GM18867 (cell line): ENCODE data around the gene MYRIP.
"Not testable (repeated sequence)": the region's sequence is repeated elsewhere in the genome, so short reads cannot be mapped to it uniquely, and the experiment has no call there.

Source experiments
- ATAC-seq: cut with Tn5 transposase; IDR thresholded peaks from one replicate; pipeline ENCODE4 v1.9.1; 2021; ENCODE audit warnings: mild to moderate bottlenecking, moderate library complexity; ENCODE audit not compliant: unreplicated experiment

Gene MYRIP

DNA sequence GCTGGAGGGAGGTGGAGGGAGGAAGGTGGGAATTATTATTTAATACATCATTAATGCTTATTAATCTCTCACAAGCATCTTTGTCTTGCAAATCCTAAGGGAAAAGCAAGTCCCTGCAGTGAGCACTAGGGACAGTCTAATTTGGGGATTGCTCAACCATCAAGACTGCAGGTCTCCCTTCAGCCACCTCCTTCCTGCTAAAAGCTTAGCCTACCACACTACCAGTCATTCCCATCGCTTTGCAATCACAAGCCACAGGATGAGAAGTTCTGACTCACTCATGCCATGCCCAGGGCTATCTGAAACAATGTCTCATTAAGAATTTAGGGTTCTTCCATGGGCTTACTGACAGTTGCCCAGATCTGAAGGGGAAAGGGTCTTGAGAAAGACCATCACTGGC is 449.1 kb downstream of the MYRIP start:
- no peak for ATAC-seq

GRCh38 chr3:40262331-40262730 is 452.9 kb downstream of the MYRIP start:
- no peak for ATAC-seq

DNA sequence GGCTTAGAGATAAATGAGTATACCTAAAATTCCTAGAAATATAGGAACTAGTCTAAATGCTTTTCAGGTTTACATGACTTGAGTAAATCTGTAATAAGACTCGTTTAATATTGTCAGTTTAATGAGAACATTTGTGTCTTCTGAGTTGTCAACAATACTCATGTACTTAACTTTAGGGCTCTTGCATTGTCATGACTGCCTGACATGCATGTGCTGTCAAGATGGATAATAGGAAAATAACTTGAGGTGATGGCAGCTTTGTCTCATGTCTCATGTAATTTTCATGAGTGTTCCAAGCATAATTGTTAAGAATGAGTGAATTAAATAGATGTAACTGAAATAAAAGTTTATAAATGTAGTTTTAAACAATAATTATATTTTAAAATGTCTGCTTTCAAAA is 455.0 kb downstream of the MYRIP start:
- no peak for ATAC-seq

GRCh38 chr3:40265181-40265580 is 455.8 kb downstream of the MYRIP start:
- no peak for ATAC-seq

- ATAC-seq = no peak
Measured at GRCh38 chr3:40267937-40268724, 458.7 kb downstream of the MYRIP start.

GRCh38 chr3:40268802-40269524 is 459.6 kb downstream of the MYRIP start:
- ATAC-seq = no peak

GRCh38 chr3:40278791-40279190 is 469.4 kb downstream of the MYRIP start:
- no peak for ATAC-seq

DNA sequence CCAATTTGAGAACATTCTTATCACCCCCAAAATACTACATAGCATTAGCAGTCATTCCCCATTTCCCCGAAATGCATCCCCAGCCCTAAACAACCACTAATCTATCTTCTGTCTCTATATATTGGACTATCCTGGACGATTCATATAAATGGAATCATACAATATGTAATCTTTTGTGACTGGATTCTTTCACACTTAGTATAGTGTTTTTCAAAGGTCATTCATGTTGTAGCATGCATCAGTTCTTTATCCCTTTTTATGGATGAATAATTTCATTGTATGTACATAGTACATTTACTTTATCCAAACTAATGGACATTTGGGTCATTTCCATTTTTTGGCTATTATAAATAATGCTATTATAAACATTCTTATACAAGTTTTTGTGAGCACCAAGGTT is 472.6 kb downstream of the MYRIP start:
- no peak for ATAC-seq

- not testable (repeated sequence) for ATAC-seq
Measured at GRCh38 chr3:40283057-40283456, 473.6 kb downstream of the MYRIP start.

GRCh38 chr3:40287248-40287647 is 477.8 kb downstream of the MYRIP start:
- ATAC-seq = no peak

- ATAC-seq = no peak
Measured at GRCh38 chr3:40290396-40290795, 481.0 kb downstream of the MYRIP start.

GRCh38 chr3:40291471-40291870 is 482.1 kb downstream of the MYRIP start:
- ATAC-seq = no peak

GRCh38 chr3:40292637-40293349 is 483.4 kb downstream of the MYRIP start:
- ATAC-seq = no peak

GRCh38 chr3:40294434-40294833 is 485.0 kb downstream of the MYRIP start:
- ATAC-seq = no peak

GRCh38 chr3:40298075-40298474 is 488.7 kb downstream of the MYRIP start:
- no peak for ATAC-seq

GRCh38 chr3:40299130-40299720 is 489.8 kb downstream of the MYRIP start:
- ATAC-seq = no peak

DNA sequence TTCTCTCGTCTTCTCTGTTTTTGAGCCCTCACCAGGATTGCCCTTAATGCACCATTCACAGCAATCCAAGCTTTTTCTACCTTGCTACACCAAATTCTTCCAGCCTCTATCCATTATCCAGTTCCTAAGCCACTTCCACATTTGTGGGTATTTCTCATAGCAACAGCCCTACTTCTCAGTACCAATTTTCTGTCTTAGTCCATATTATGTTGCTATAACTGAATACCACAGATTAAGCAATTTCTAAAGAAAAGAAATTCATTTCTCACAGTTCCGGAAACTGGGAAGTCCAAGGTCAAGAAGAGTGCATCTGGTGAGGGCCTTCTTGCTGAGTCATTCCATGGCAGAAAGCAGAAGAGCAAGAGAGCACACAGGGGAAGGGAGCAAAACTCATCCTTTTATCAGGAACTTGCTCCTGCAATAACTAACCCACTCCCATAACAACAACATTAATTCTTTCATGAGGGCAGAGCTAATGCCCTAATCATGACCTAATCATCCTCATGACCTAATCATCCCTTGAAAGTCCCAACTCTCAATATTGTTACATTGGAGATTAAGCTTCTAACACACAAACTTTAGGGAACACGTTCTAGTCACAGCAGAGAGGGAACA is 490.4 kb downstream of the MYRIP start:
- ATAC-seq = no peak

- ATAC-seq = no peak
Measured at GRCh38 chr3:40302784-40303183, 493.4 kb downstream of the MYRIP start.

DNA sequence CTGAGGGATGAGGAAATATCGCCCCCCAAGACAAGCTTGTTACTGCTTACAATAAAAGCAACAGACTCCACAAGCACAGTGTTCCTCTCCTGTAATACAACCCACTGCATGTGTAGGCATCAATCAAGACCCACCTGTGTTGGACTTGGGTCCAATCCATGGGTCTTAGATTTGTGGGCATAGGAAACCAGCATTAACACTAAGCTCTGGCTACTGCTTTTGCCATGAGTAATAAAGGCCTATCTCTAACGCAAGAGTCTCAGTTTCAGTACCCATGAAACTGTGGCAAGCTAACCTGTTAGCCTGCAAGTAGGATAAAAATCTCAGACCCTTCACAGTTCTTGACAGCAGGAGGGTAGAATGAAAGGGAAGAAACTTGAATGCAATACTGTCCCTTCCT is 494.9 kb downstream of the MYRIP start:
- no peak for ATAC-seq

DNA sequence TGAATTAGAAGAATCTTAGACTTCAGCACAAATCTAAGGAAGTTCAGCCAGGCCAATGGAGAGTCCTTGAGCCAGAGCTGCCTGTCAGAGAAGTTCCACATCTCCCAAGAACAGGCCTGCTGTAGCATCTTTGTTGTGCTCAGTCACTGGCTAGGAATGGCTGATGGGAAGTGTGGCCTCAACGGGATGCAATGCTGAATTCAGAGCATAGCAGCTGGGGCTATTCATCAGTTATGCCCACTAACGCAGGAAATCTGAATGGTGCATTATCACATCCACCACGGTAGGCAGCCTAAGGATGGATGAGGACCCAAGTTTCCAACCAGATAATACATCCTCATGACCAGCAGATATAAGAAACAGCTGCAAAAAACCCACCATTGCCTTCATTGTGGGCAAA is 496.9 kb downstream of the MYRIP start:
- ATAC-seq = no peak

DNA sequence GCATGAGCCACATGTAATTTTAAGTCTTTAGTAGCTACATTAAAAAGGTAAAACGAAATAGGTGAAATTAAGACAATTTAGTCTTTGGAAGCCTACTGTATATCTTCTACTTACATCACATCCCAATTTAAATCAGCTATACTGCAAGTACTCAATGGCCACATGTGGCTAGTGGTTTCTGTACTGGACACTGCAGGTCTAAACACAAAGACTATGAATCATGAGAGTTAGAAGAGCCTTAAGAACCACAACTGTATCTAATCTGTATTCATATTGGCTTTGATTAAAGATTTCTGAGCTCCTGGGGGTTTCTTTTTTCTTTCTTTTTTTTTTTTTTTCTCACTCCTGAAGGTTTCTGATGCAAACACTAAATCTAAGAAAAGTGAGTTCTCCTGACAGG is 497.8 kb downstream of the MYRIP start:
- ATAC-seq = no peak
